SK-N-SH (cell line): ENCODE data around the gene CIDEB. TPM values are rescaled to one million over a fixed set of nuclear protein-coding genes. Genes with fewer than 3 reads are reported as not detected.

Experiments used
- CTCF ChIA-PET: fragments of 300-600, 350-600 bp; formaldehyde crosslinking; extraction: SDS; loops from one replicate; lab custom pipeline; 2021; lab: Yijun Ruan, JAX
- POLR2A ChIA-PET: fragments of 350-600 bp; sonication (Branson Sonifier 250); formaldehyde crosslinking; extraction: SDS; loops from one replicate; lab custom pipeline; 2020; ENCODE audit warnings: antibody characterized with exemption, inconsistent platforms; lab: Yijun Ruan, JAX
- DNase-seq: peaks from one replicate; pipeline ENCODE4 v3.0.0; 2012
- H2AFZ ChIP-seq: fragments of 200-600 bp; sonication (generic); 2 replicates; pipeline ENCODE4 v1.8.1; 2016; ENCODE audit warnings: antibody characterized with exemption, mild to moderate bottlenecking, low read depth
- H3F3A ChIP-seq: fragments of 200-600 bp; sonication (generic); replicated peaks from 2 replicates; pipeline ENCODE3; 2016; ENCODE audit warnings: antibody characterized with exemption, mild to moderate bottlenecking; ENCODE audit not compliant: insufficient read depth
- H3K27ac ChIP-seq, 2 experiments: fragments of 200-500 bp in 1 of 2; fragments of 200-600 bp in 1 of 2; sonication (Bioruptor generic) in 1 of 2; sonication (generic), shearing (Covaris generic) in 1 of 2; 2 replicates each; pipeline versions ENCODE4 v1.5.1 to v1.6.1; 2014 to 2016; ENCODE audit warnings: low read depth in 2 of 2, inconsistent platforms in 1 of 2, low read length in 1 of 2, mild to moderate bottlenecking in 1 of 2, mixed read lengths in 1 of 2
- H3K27me3 ChIP-seq: fragments of 200-600 bp; sonication (generic), shearing (Covaris generic); 2 replicates; pipeline ENCODE4 v1.6.1; 2016; ENCODE audit warnings: mixed run types; ENCODE audit not compliant: insufficient read depth
- H3K36me3 ChIP-seq, 2 experiments: fragments of 200-500 bp in 1 of 2; fragments of 200-600 bp in 1 of 2; sonication (Bioruptor generic) in 1 of 2; sonication (generic) in 1 of 2; replicated peaks in 1 of 2; 2 replicates each; pipeline versions ENCODE3 to v1.5.1; 2014 to 2016; ENCODE audit warnings: low read length in 1 of 2, mild to moderate bottlenecking in 1 of 2; ENCODE audit not compliant: insufficient read depth in 2 of 2, control insufficient read depth in 1 of 2
- H3K4me1 ChIP-seq, 2 experiments: fragments of 200-500 bp in 1 of 2; fragments of 200-600 bp in 1 of 2; sonication (Bioruptor generic) in 1 of 2; sonication (generic), shearing (Covaris generic) in 1 of 2; 2 replicates each; pipeline versions ENCODE4 v1.5.1 to v1.6.1; 2014 to 2016; ENCODE audit warnings: low read depth in 1 of 2, low read length in 1 of 2, mixed run types in 1 of 2; ENCODE audit not compliant: insufficient read depth in 2 of 2, control insufficient read depth in 1 of 2
- H3K4me2 ChIP-seq: fragments of 200-600 bp; sonication (generic), shearing (Covaris generic); 2 replicates; pipeline ENCODE4 v1.6.1; 2017; ENCODE audit warnings: mixed run types
- H3K4me3 ChIP-seq, 2 experiments: fragments of 200-500 bp in 1 of 2; fragments of 200-600 bp in 1 of 2; sonication (Bioruptor generic) in 1 of 2; sonication (generic), shearing (Covaris generic) in 1 of 2; 2 replicates each; pipeline versions ENCODE4 v1.5.1 to v1.8.1; 2014 to 2016; ENCODE audit warnings: low read depth in 2 of 2, inconsistent platforms in 1 of 2, low read length in 1 of 2, mild to moderate bottlenecking in 1 of 2, mixed read lengths in 1 of 2, moderate library complexity in 1 of 2
- H3K79me2 ChIP-seq: fragments of 200-600 bp; sonication (generic); 2 replicates; pipeline ENCODE4 v1.8.1; 2017; ENCODE audit warnings: mild to moderate bottlenecking; ENCODE audit not compliant: insufficient read depth
- H3K9ac ChIP-seq: fragments of 200-600 bp; sonication (generic); 2 replicates; pipeline ENCODE4 v1.6.1; 2017; ENCODE audit warnings: mixed run types
- H3K9me2 ChIP-seq: fragments of 200-600 bp; sonication (generic); 2 replicates; pipeline ENCODE4 v1.6.1; 2017; ENCODE audit warnings: mixed run types
- H3K9me3 ChIP-seq: fragments of 200-600 bp; sonication (generic); 2 replicates; pipeline ENCODE4 v1.6.1; 2017; ENCODE audit warnings: mixed run types, mild to moderate bottlenecking, moderate library complexity
- H4K20me1 ChIP-seq: fragments of 200-600 bp; sonication (generic); 2 replicates; pipeline ENCODE4 v1.6.1; 2017; ENCODE audit warnings: mild to moderate bottlenecking, mixed run types; ENCODE audit not compliant: insufficient read depth
- ELF1 ChIP-seq: IDR thresholded peaks from 2 replicates; pipeline ENCODE4 v1.4.0; 2012
- FOSL2 ChIP-seq: IDR thresholded peaks from 2 replicates; pipeline ENCODE4 v1.4.0; 2012; ENCODE audit warnings: low read depth, mild to moderate bottlenecking, moderate library complexity, borderline replicate concordance
- FOXM1 ChIP-seq: IDR thresholded peaks from 2 replicates; pipeline ENCODE4 v1.4.0; 2012; ENCODE audit warnings: low read depth, mild to moderate bottlenecking
- GABPA ChIP-seq: IDR thresholded peaks from 2 replicates; pipeline ENCODE4 v1.4.0; 2012; ENCODE audit warnings: low read depth, mild to moderate bottlenecking
- JUND ChIP-seq: IDR thresholded peaks from 2 replicates; pipeline ENCODE4 v1.4.0; 2012
- MEF2A ChIP-seq: IDR thresholded peaks from 2 replicates; pipeline ENCODE4 v1.4.0; 2012; ENCODE audit warnings: low read depth, borderline replicate concordance
- MXI1 ChIP-seq: IDR thresholded peaks from 2 replicates; pipeline ENCODE4 v1.6.1; 2012; ENCODE audit warnings: mild to moderate bottlenecking, low read depth, low read length, improper control_type of control experiment
- NFIC ChIP-seq: IDR thresholded peaks from 2 replicates; pipeline ENCODE4 v1.4.0; 2012; ENCODE audit warnings: borderline replicate concordance
- POLR2AphosphoS5 ChIP-seq: IDR thresholded peaks from 2 replicates; pipeline ENCODE4 v1.6.1; 2012; ENCODE audit warnings: low read depth, low read length
- RAD21 ChIP-seq: IDR thresholded peaks from 2 replicates; pipeline ENCODE4 v1.6.1; 2012; ENCODE audit warnings: mild to moderate bottlenecking, low read length
- RFX5 ChIP-seq: IDR thresholded peaks from 2 replicates; pipeline ENCODE4 v1.6.1; 2012; ENCODE audit warnings: mild to moderate bottlenecking, improper control_type of control experiment, low read length
- RXRA ChIP-seq: IDR thresholded peaks from 2 replicates; pipeline ENCODE4 v1.4.0; 2012; ENCODE audit warnings: low read depth, mild to moderate bottlenecking, borderline replicate concordance
- SIN3A ChIP-seq: IDR thresholded peaks from 2 replicates; pipeline ENCODE4 v1.6.1; 2012; ENCODE audit warnings: low read depth, mild to moderate bottlenecking, low read length, moderate library complexity, borderline replicate concordance
- TAF1 ChIP-seq: IDR thresholded peaks from 2 replicates; pipeline ENCODE4 v1.6.1; 2012; ENCODE audit warnings: low read depth, mild to moderate bottlenecking, low read length, moderate library complexity, borderline replicate concordance
- TEAD4 ChIP-seq: IDR thresholded peaks from 2 replicates; pipeline ENCODE4 v1.4.0; 2012; ENCODE audit warnings: mild to moderate bottlenecking, borderline replicate concordance; ENCODE audit not compliant: insufficient read depth
- YY1 ChIP-seq: IDR thresholded peaks from 2 replicates; pipeline ENCODE4 v1.4.0; 2012; ENCODE audit warnings: low read depth, mild to moderate bottlenecking
- WGBS: methylation state at CpG from one replicate; pipeline ENCODE4 v1.1.6; 2017; ENCODE audit warnings: low lambda C conversion rate; 5-methylcytosine and 5-hydroxymethylcytosine counted together
- polyA plus RNA-seq, 3 experiments: library from polyadenylated mRNA; depleted of rRNA; stranded (reverse); fragments of >200 nt; gene quantifications; 2 replicates each; pipeline ENCODE4 v1.2.3, GENCODE V29; 2012
- TF ChIP-seq, protein P1 (sequence below): IDR thresholded peaks from 2 replicates; pipeline ENCODE4 v1.4.0; 2012; ENCODE audit warnings: low read depth
- TF ChIP-seq, protein P2 (sequence below): IDR thresholded peaks from 2 replicates; pipeline ENCODE4 v1.6.1; 2012; ENCODE audit warnings: mild to moderate bottlenecking, low read depth, low read length, moderate library complexity
- TF ChIP-seq, protein P3 (sequence below): IDR thresholded peaks from 2 replicates; pipeline ENCODE4 v1.4.0; 2012; ENCODE audit warnings: low read depth, borderline replicate concordance
- TF ChIP-seq, protein P4 (sequence below): fragments of 150-350 bp; IDR thresholded peaks from 2 replicates; pipeline ENCODE4 v1.6.1; 2017; ENCODE audit warnings: antibody characterized with exemption, low read length, low read depth, borderline replicate concordance

The CIDEB gene
- polyA plus RNA-seq, 1 of the 3 experiments (the other 2 are of a cell fraction), result 0.05 TPM

DNA sequence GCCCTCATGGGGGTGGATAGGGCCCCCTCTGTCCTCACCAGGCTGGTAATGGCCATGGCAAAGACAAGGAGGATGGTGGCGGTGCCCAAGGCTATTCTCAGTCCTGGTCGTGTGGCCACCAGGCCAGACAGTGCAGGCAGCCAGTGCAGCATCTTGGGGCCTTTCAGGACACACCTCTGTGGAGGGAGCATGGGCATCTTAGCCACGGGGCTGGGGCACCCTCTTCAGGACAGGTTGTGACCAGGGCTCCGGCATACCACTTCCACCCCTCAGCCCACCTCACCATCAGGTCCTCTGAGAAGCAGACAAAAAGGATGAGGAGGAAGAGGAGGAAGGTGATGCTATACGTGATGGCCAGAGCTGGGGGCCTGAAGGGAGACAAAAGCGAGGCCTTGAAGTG is 16.2 kb upstream of the CIDEB start:
- Histone ChIP-seq H3K9me2 (no peaks in the 10 kb centered on the region), H3K27me3 (peaks cover 11% of the 10 kb centered on the region; the same call in 1 of the 2 replicates), H2AFZ (no peak overlapping the region), H3K4me3 (no peak overlapping the region), H3K27ac (no peak overlapping the region), H3K9ac (no peak overlapping the region), H3K4me2 (no peak overlapping the region), H3K36me3 (no peaks in the 10 kb centered on the region), H4K20me1 (no peaks in the 10 kb centered on the region), H3K9me3 (no peaks in the 10 kb centered on the region), H3F3A (no peaks in the 10 kb centered on the region), H3K79me2 (no peaks in the 10 kb centered on the region), H3K4me1 (no peaks in the 10 kb centered on the region)
- no peak for DNase-seq
- WGBS, result 48% methylated on average over 5 of the region's 6 CpGs
- TF ChIP-seq, protein P1, sequence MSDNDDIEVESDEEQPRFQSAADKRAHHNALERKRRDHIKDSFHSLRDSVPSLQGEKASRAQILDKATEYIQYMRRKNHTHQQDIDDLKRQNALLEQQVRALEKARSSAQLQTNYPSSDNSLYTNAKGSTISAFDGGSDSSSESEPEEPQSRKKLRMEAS, result no peak
- no peak for TF ChIP-seq RXRA
- no peak for TF ChIP-seq TEAD4
- TF ChIP-seq, protein P2, sequence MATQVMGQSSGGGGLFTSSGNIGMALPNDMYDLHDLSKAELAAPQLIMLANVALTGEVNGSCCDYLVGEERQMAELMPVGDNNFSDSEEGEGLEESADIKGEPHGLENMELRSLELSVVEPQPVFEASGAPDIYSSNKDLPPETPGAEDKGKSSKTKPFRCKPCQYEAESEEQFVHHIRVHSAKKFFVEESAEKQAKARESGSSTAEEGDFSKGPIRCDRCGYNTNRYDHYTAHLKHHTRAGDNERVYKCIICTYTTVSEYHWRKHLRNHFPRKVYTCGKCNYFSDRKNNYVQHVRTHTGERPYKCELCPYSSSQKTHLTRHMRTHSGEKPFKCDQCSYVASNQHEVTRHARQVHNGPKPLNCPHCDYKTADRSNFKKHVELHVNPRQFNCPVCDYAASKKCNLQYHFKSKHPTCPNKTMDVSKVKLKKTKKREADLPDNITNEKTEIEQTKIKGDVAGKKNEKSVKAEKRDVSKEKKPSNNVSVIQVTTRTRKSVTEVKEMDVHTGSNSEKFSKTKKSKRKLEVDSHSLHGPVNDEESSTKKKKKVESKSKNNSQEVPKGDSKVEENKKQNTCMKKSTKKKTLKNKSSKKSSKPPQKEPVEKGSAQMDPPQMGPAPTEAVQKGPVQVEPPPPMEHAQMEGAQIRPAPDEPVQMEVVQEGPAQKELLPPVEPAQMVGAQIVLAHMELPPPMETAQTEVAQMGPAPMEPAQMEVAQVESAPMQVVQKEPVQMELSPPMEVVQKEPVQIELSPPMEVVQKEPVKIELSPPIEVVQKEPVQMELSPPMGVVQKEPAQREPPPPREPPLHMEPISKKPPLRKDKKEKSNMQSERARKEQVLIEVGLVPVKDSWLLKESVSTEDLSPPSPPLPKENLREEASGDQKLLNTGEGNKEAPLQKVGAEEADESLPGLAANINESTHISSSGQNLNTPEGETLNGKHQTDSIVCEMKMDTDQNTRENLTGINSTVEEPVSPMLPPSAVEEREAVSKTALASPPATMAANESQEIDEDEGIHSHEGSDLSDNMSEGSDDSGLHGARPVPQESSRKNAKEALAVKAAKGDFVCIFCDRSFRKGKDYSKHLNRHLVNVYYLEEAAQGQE, result no peak
- no peak for TF ChIP-seq MXI1
- TF ChIP-seq ELF1, result no peak
- TF ChIP-seq MEF2A, result no peak
- no peak for TF ChIP-seq JUND
- TF ChIP-seq YY1, result no peak
- no peak for TF ChIP-seq TAF1
- no peak for TF ChIP-seq NFIC
- TF ChIP-seq RFX5, result no peak
- TF ChIP-seq, protein P3, sequence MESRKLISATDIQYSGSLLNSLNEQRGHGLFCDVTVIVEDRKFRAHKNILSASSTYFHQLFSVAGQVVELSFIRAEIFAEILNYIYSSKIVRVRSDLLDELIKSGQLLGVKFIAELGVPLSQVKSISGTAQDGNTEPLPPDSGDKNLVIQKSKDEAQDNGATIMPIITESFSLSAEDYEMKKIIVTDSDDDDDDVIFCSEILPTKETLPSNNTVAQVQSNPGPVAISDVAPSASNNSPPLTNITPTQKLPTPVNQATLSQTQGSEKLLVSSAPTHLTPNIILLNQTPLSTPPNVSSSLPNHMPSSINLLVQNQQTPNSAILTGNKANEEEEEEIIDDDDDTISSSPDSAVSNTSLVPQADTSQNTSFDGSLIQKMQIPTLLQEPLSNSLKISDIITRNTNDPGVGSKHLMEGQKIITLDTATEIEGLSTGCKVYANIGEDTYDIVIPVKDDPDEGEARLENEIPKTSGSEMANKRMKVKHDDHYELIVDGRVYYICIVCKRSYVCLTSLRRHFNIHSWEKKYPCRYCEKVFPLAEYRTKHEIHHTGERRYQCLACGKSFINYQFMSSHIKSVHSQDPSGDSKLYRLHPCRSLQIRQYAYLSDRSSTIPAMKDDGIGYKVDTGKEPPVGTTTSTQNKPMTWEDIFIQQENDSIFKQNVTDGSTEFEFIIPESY, result no peak
- no peak for TF ChIP-seq FOXM1
- TF ChIP-seq GABPA, result no peak
- TF ChIP-seq SIN3A, result no peak
- TF ChIP-seq FOSL2, result no peak
- TF ChIP-seq, protein P4, sequence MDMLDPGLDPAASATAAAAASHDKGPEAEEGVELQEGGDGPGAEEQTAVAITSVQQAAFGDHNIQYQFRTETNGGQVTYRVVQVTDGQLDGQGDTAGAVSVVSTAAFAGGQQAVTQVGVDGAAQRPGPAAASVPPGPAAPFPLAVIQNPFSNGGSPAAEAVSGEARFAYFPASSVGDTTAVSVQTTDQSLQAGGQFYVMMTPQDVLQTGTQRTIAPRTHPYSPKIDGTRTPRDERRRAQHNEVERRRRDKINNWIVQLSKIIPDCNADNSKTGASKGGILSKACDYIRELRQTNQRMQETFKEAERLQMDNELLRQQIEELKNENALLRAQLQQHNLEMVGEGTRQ, result no peak
- no peak for TF ChIP-seq POLR2AphosphoS5
- TF ChIP-seq RAD21, result no peak
- POLR2A ChIA-PET, result no interaction called here
- CTCF ChIA-PET, result interaction anchor here (1.0 to 14.6 kb wide), 6 partner anchors 9 to 113 kb away, joined by 4 to 115 read pairs (median 49); partner anchors contain the start of genes ADCY4, CIDEB, KHNYN and LTB4R
